NCI-H82 (cell line): Measurements from ENCODE around the gene ZNF799.
"Not testable (repeated sequence)": the region's sequence is repeated elsewhere in the genome, so short reads cannot be mapped to it uniquely, and the experiment has no call there.

ENCODE experiments used
- DNase-seq: peaks from one replicate; lab custom pipeline; 2025; lab: John Stamatoyannopoulos, UW

The ZNF799 gene

GRCh38 chr19:12362236-12362635 is 38.8 kb downstream of the ZNF799 start:
- DNase-seq: not testable (repeated sequence)

- DNase-seq: no peak
Observed at GRCh38 chr19:12353375-12353774, 47.7 kb downstream of the ZNF799 start.

- no peak for DNase-seq
Observed at GRCh38 chr19:12350890-12351197, 50.2 kb downstream of the ZNF799 start.

- DNase-seq: no peak
Observed at GRCh38 chr19:12350185-12350889, 50.7 kb downstream of the ZNF799 start.

GRCh38 chr19:12346896-12347295 is 54.2 kb downstream of the ZNF799 start:
- DNase-seq: peak; percentile 12

- DNase-seq: no peak
Observed at GRCh38 chr19:12345197-12345596, 55.9 kb downstream of the ZNF799 start.
